ENCODE data around the gene COL24A1. TPM values are rescaled to one million over a fixed set of nuclear protein-coding genes. Genes with fewer than 3 reads are reported as not detected.

Gene COL24A1
- total RNA-seq, 1 experiment from 2014 or later: not detected

- ChIA-PET RAD21 (ENCODE audit: low non-redundant PET in 1 of 2, low total read pairs in 2 of 2, uncharacterized antibody in 2 of 2, unreplicated experiment in 2 of 2) (no interaction called here), POLR2A (no interaction called here), CTCF (no interaction called here)
- no peaks in the 10 kb centered on the region for H3K79me2 ChIP-seq (ENCODE audit: insufficient read depth, low read length)
- BruUV-seq (replicated peaks): no TSS peak
- DNase-seq (ENCODE audit: low read depth, low spot score) (no peak), ATAC-seq (no peak)
- H3K27ac ChIP-seq (ENCODE audit: low read depth, low read length): no peak overlapping the region
- H3K9me3 ChIP-seq (ENCODE audit: control insufficient read depth in 1 of 2, insufficient read depth in 1 of 2, low read depth in 1 of 2, low read length in 2 of 2): no peaks in the 10 kb centered on the region
- H2AFZ ChIP-seq (ENCODE audit: low read depth, low read length, poor library complexity, severe bottlenecking): no peak overlapping the region
- H3K9me2 ChIP-seq (ENCODE audit: insufficient read depth): no peaks in the 10 kb centered on the region
- intact Hi-C loops (cut with micrococcal nuclease): no loop called here
- H3K4me3 ChIP-seq (replicated peaks in 1 of 2; ENCODE audit: low read depth in 1 of 2, low read length in 2 of 2): no peak overlapping the region
- H3K9ac ChIP-seq (ENCODE audit: low read length): no peak overlapping the region
- H4K20me1 ChIP-seq (ENCODE audit: insufficient read depth): no peaks in the 10 kb centered on the region
- no peak overlapping the region for H3K4me2 ChIP-seq (ENCODE audit: low read length)
- no peaks in the 10 kb centered on the region for H3K27me3 ChIP-seq (ENCODE audit: insufficient read depth, low read length)
- TF ChIP-seq POLR2AphosphoS5 (IDR thresholded peaks at IDR 0.05; ENCODE audit: low read depth, low read length) (no peak), YY1 (IDR thresholded peaks at IDR 0.05; ENCODE audit: extremely low read depth, insufficient replicate concordance, low read depth, low read length) (no peak), SP1 (IDR thresholded peaks at IDR 0.05; ENCODE audit: low read depth) (no peak), SIN3A (IDR thresholded peaks at IDR 0.05; ENCODE audit: low read depth) (no peak), ELF1 (IDR thresholded peaks at IDR 0.05; ENCODE audit: borderline replicate concordance, low read depth) (no peak), MAX (IDR thresholded peaks at IDR 0.05) (no peak), EZH2 (IDR thresholded peaks at IDR 0.05) (no peak), CEBPB (IDR thresholded peaks at IDR 0.05; ENCODE audit: low read depth) (no peak), POLR2A (IDR thresholded peaks at IDR 0.05; ENCODE audit: borderline replicate concordance, extremely low read depth, insufficient read depth, insufficient read length) (no peak), REST (IDR thresholded peaks at IDR 0.05; ENCODE audit: low read depth) (no peak), JUND (IDR thresholded peaks at IDR 0.05) (no peak), TCF7L2 (IDR thresholded peaks at IDR 0.05; ENCODE audit: borderline replicate concordance, extremely low read depth, insufficient read depth, insufficient read length) (no peak), FOSL1 (IDR thresholded peaks at IDR 0.05; ENCODE audit: low read depth) (no peak), CTCF (IDR thresholded peaks at IDR 0.05 in 2 of 3, conservative IDR thresholded peaks at IDR 0.05 in 1 of 3; ENCODE audit: borderline replicate concordance in 1 of 3, insufficient read depth in 1 of 3, low read depth in 2 of 3, low read length in 2 of 3) (no peak), EZH2phosphoT487 (IDR thresholded peaks at IDR 0.05; ENCODE audit: borderline replicate concordance) (no peak), ZNF274 (IDR thresholded peaks at IDR 0.05; ENCODE audit: low read depth, low read length) (no peak), EGR1 (IDR thresholded peaks at IDR 0.05; ENCODE audit: low read depth) (no peak), CBX3 (IDR thresholded peaks at IDR 0.05; ENCODE audit: low read depth) (no peak), ATF3 (IDR thresholded peaks at IDR 0.05) (no peak), ZFX (IDR thresholded peaks at IDR 0.05) (no peak)
- H3K4me1 ChIP-seq (ENCODE audit: control insufficient read depth in 1 of 2, insufficient read depth in 2 of 2, low read length in 2 of 2): no peaks in the 10 kb centered on the region
- H3K36me3 ChIP-seq (ENCODE audit: control insufficient read depth in 1 of 2, insufficient read depth in 2 of 2, low read length in 2 of 2): no peaks in the 10 kb centered on the region
These were observed 38.7 kb upstream of the COL24A1 start for GRCh38 chr1:86195281-86195680.

All from HCT116 (cell line).